ENCODE measurements around the gene ASPDH.

GRCh38 chr19:50520822-50521465, 7.2 kb upstream of the ASPDH start:
- TF ChIP-seq CTCF (IDR thresholded peaks at IDR 0.05) (no peak), REST (IDR thresholded peaks at IDR 0.05; ENCODE audit: insufficient read depth in 1 of 2, low read depth in 2 of 2, low read length in 1 of 2) (no peak)

Measured in Panc1 (cell line).